ENCODE measurements around the gene SDCCAG8.

Gene SDCCAG8

GRCh38 chr1:243501002-243501401 is 245.2 kb downstream of the SDCCAG8 start:
- DNase-seq (ENCODE audit: low read depth in 2 of 2), result no peak

GRCh38 chr1:243503155-243503554 is 247.3 kb downstream of the SDCCAG8 start:
- DNase-seq (ENCODE audit: low read depth in 2 of 2), result no peak

- DNase-seq (ENCODE audit: low read depth in 2 of 2), result no peak
These were observed 250.3 kb downstream of the SDCCAG8 start for GRCh38 chr1:243505986-243506689.

- DNase-seq (ENCODE audit: low read depth in 2 of 2), result no peak
These were observed 251.3 kb downstream of the SDCCAG8 start for GRCh38 chr1:243507001-243507671.

GRCh38 chr1:243507672-243508302 is 251.9 kb downstream of the SDCCAG8 start:
- no peak for DNase-seq (ENCODE audit: low read depth in 2 of 2)

GRCh38 chr1:243508303-243508713 is 252.5 kb downstream of the SDCCAG8 start:
- DNase-seq (ENCODE audit: low read depth in 2 of 2), result no peak

GRCh38 chr1:243508943-243509342 is 253.1 kb downstream of the SDCCAG8 start:
- no peak for DNase-seq (ENCODE audit: low read depth in 2 of 2)

GRCh38 chr1:243510928-243511327 is 255.1 kb downstream of the SDCCAG8 start:
- no peak for DNase-seq (ENCODE audit: low read depth in 2 of 2)

- DNase-seq (ENCODE audit: low read depth in 2 of 2), result no peak
These were observed 258.1 kb downstream of the SDCCAG8 start for GRCh38 chr1:243513726-243514491.

- DNase-seq (ENCODE audit: low read depth in 2 of 2), result no peak
These were observed 259.1 kb downstream of the SDCCAG8 start for GRCh38 chr1:243514927-243515326.

GRCh38 chr1:243520831-243521230 is 265.0 kb downstream of the SDCCAG8 start:
- no peak for DNase-seq (ENCODE audit: low read depth in 2 of 2)

- DNase-seq (ENCODE audit: low read depth in 2 of 2), result no peak
These were observed 267.9 kb downstream of the SDCCAG8 start for GRCh38 chr1:243523766-243524165.

GRCh38 chr1:243525085-243525487 is 269.2 kb downstream of the SDCCAG8 start:
- DNase-seq (ENCODE audit: low read depth in 2 of 2), result no peak

GRCh38 chr1:243526180-243526579 is 270.3 kb downstream of the SDCCAG8 start:
- no peak for DNase-seq (ENCODE audit: low read depth in 2 of 2)

GRCh38 chr1:243528459-243529121 is 272.7 kb downstream of the SDCCAG8 start:
- DNase-seq (ENCODE audit: low read depth in 2 of 2), result no peak

GRCh38 chr1:243529512-243529911 is 273.7 kb downstream of the SDCCAG8 start:
- DNase-seq (ENCODE audit: low read depth in 2 of 2), result no peak

GRCh38 chr1:243535014-243535413 is 279.2 kb downstream of the SDCCAG8 start:
- no peak for DNase-seq (ENCODE audit: low read depth in 2 of 2)

GRCh38 chr1:243539636-243540035 is 283.8 kb downstream of the SDCCAG8 start:
- DNase-seq (ENCODE audit: low read depth in 2 of 2), result no peak

GRCh38 chr1:243542739-243543415 is 287.0 kb downstream of the SDCCAG8 start:
- no peak for DNase-seq (ENCODE audit: low read depth in 2 of 2)

- no peak for DNase-seq (ENCODE audit: low read depth in 2 of 2)
These were observed 287.7 kb downstream of the SDCCAG8 start for GRCh38 chr1:243543501-243543900.

- no peak for DNase-seq (ENCODE audit: low read depth in 2 of 2)
These were observed 290.6 kb downstream of the SDCCAG8 start for GRCh38 chr1:243546457-243546856.
